ENCODE data around the gene PCNX1.
A peak's percentile ranks its signal among the peaks of the same experiment; 100 is the strongest.
"Not testable (repeated sequence)": the region's sequence is repeated elsewhere in the genome, so short reads cannot be mapped to it uniquely, and the experiment has no call there.

The PCNX1 gene

DNA sequence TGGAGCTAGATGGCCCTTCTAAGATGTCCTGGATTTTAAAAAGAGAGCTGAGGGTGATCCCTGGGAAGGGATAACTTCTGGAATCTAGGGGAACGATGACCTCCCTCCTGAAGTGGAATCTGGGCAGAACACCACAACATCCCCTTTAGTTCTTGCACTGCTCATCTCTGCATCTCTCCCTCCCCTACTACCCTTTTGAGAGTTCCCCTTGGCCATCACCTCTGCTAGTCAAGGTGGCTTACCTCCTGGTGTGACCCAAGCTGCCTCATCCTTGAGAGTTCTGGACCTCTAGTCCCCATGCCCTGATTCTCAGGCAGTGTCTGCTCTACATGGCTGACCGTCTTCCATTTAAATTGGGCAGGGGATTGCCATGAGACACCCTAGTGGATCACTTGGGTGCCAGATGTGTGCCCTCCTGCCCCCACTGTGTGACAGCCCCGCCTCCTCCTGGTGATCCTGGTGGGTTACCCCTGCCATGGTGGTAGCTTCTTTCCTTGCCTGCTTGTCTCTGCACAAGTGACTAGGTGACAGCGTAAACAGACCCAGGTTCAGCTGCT is 216.4 kb downstream of the PCNX1 start:
- DNase-seq (ENCODE audit: low spot score): no peak

DNA sequence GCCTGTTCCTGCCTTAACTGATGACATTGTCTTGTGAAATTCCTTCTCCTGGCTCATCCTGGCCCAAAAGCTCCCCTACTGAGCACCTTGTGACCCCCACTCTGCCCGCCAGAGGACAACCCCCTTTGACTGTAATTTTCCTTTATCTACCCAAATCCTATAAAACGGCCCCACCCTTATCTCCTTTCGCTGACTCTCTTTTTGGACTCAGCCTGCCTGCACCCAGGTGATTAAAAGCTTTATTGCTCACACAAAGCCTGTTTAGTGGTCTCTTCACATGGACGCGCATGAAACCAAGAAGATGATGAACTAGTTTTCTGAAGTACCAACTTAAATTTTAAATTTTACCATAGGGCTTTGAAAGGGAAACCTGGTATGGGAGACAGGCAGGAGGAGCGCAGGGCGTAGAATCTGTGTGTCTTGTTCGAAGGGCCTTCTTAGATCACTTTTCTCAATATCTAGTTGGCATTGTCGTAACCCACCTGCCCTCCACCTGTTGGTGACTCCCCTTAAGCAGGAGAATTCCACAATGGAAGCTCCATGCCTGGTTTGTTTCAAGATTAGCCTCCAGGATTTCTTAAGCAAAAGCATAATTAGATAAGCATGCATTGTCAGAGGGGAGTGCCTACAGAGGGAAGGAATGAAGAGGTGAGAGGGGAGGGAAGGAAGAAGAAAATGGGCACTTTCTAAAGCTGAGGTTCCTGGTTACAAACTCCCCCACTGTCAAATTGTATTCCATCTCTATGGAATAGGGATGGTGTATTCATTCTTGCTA is 222.6 kb downstream of the PCNX1 start:
- DNase-seq (ENCODE audit: low spot score): not testable (repeated sequence)

DNA sequence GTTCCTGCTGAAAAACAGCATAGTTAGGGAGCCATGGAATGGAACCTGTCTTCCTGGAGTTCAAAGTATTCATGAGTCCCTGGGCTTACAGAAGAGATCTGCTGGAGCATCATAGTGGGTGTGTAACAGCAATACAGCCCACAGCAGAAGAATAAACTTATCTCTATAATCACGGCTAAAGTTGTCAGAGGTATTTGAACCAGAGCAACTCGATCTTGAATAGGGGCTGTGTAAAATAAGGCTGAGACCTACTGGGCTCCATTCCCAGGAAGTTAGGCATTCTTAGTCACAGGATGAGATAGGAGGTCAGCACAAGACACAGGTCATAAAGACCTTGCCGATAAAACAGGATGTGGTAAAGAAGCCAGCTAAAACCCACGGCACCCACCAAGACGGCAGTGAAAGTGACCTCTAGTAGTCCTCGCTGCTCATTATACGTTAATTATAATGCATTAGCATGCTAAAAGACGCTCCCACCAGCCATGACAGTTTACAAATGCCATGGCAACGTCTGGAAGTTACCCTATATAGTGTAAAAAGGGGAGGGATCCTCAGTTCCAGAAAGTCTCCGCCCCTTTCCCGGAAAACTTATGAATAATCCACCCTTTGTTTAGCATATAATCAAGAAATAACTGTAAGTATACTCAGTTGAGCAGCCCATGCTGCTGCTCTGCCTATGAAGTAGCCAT is 223.4 kb downstream of the PCNX1 start:
- DNase-seq (ENCODE audit: low spot score): no peak

DNA sequence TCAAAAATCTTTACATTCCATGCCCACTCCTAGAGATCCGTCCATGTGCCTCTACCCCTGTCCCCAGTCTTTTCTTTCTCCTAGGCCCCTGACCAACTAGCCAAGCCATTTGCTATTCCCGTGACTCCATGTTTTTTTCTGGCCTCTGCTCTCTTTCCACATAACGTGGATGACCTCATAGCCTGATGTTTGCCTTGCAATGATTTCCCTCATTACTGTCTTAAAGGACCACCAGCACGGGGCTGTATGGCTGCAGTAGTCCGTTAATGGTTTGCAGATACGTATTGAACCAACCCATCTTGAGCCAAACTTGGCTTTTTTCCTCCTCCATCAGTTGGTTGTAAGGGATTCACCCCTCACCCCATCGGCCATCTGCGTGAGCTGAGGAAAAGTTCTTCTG is 226.0 kb downstream of the PCNX1 start:
- DNase-seq (ENCODE audit: low spot score): no peak

DNA sequence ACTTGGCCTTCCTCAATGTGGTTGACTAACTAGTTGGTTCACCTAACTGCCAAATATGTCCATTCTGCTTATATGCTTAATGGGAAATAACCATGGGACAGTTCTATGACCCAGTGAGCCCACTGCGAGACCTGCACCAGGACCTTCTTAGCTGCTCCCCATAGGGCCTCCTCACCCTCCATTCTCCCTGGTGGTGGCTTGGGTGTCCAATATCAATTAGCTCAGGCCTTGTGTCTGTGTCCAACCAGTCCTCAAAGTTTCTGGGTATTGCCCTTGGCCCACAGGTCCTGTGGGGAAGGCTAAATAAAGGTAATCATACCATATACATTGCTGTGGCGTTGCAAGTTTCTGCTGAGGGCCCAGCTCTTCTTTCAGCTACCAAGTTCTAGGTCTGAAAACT is 228.2 kb downstream of the PCNX1 start:
- DNase-seq (ENCODE audit: low spot score): no peak

DNA sequence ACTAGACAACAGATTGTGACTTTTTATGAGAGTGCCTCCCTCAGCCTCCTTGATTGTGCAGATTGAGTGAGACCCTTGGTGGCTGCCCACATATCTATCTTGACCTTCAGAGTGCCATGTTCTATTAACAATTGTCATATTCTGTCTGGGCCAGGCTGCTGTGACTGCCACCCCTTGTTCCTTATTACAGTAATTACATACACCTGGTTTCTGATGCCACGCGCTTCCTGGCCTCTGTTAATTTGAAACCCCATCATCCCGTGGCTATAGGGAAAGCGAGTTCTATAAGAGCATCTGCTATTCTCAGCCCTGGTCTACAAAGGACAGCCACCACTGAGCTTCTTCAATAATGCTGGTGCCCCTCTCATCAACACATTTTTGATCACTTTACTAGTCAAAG is 228.7 kb downstream of the PCNX1 start:
- no peak for DNase-seq (ENCODE audit: low spot score)

DNA sequence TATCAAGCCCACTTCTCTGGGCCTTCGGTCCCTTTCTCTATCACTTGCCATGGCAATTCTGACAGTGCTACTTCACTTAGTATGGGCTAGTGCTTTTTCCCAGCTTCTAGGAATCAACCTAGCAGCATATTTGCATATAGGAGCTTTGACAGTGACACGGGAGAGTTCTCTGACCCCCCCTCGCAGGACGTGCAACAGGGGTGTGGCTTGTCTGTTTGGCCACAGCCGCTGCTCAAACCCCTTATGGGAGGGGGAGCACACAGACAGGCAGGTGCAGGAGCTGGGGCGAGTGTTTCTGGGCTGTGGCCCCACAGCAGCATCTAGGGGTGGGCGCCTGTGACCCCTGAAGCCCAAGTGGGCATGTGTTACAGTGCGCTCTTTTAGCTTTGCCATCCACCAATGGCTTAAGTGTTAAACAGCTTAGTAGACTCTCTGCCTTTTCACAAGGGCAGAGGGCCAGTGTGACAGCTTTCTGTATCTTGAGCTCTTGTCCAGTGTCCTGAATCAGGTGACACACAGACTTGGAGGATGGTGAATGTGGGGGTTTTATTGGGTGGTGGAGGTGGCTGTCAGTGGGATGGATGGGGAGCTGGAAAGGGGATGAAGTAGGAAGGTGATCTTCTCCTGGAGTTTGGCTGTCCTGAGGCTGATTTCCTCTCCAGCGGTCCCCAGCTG is 229.3 kb downstream of the PCNX1 start:
- no peak for DNase-seq (ENCODE audit: low spot score)

DNA sequence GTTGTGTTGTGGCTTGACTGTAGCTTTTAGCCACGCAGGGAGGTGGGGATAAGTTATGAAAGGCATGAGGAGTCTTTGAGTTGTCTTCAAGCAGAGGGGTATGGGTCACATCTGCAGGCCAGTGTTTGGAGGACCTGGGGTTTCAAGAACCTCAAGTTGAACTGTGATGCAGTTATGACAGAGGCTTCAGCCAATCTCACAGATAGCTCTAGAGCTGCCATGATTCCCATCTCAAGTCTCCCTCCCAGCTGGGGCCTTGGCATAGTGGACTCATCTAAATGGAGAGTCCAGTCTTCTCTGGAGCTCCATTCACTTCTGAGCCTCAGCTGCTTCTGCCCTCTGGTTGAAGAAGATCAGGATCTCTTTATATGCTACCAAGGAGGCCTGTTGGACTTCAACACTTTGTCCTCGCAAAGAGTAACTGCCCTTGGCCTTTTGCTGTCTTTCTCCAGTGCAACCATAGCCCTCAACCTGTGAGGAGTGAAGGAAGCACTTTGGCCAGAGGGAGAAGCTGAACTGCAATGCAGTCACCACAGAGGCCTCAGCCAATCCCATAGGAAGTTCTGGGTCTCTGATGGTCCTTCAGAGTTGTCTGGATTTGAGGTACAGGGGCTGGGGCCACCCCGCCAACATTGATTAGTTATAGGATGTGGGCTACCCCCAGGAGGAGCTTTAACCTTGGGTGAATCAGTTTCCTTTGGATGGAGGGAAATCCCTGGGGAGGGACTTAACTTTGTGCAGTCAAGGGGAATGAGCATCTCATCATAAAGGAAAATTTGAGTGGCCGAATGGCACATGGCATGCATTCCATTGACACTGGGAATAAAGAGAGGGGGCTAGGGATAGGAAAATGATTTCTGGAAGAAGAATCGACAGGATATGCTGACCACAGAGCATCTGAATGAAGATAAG is 230.5 kb downstream of the PCNX1 start:
- no peak for DNase-seq (ENCODE audit: low spot score)

DNA sequence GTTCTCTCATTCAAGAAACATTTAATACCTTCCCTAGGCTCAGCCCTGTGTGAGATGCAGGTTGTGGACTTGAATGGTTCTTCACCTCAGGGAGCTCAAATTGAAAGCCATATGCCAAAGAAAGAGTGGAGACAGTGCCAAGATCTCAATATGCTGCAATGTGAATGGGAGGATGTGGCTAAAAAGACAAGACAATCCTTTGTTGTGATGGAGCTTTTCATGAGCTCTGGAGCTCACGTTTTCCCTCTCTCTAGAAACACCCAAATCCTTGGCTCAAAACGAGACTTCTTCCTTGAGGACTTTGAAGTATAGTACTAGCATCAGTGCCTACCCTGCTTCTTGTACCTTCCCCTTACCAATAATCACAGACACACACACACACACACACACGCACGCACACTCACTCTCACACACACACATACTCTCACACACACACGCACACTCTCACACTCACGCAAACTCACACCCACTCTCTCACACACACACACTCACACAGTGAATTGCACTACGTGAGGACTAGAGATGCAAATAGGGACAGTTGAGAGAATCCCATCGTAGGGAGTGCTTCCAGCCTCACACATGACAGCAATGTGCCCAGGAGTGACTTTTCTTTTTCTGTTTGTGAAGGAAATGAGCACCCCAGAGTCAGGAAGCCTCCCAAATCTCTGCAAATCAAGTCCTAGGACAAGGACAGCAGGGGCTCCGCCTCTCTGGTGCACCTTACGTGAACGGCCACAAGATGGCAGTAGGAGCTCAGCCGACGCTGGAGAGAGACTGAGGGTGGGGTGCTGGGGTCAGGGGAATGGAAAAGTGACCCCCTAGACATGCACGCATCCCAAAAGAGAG is 231.4 kb downstream of the PCNX1 start:
- DNase-seq (ENCODE audit: low spot score): peak; percentile 76

DNA sequence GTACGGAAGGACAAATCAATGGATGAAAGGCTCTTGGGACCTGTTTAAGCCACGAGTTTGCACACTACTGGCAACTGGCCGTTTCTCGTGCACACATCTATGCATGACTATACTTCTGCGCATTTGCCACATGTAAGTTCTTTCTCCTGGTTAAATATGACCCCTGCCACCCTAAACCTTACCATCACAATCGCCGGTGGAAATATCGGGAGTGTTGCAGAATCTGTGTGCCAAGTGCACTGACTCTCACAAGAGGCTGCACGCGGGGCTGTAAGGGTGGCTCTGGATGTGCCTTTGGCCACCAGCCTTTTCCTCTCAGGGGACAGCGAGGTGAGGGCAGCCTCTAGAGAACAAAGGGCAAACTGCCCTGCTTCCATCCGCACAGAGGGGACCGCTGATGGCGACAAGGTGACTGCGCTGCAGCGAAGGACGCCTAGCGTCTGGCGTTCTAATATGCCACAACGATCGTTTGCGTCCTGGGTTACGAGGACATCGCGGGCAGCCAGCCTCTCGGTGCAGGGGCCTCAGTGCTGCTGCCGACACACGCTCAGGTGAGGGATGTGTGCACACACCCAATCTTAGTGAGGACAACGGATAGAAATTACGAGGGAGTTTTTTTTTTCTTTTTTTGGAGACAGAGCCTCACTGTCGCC is 232.2 kb downstream of the PCNX1 start:
- DNase-seq (ENCODE audit: low spot score): no peak

DNA sequence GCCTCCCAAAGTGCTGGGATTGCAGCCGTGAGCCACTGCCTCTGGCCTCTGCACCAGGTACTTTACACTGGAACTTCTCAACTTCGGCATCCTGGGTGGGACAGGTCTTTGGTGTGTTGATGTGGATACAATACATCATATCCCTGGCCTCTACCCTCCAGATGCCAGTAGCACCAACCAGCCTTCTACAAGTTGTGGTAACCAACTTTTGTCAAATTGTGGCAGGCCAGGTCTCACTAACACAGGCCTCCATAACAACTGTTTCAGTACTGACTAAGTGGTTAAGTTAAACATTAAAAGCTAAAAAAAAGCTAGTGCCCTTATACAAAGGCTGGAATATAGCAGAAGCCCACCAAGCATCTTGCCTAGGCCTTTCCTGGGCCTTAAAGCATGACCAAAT is 232.9 kb downstream of the PCNX1 start:
- no peak for DNase-seq (ENCODE audit: low spot score)

DNA sequence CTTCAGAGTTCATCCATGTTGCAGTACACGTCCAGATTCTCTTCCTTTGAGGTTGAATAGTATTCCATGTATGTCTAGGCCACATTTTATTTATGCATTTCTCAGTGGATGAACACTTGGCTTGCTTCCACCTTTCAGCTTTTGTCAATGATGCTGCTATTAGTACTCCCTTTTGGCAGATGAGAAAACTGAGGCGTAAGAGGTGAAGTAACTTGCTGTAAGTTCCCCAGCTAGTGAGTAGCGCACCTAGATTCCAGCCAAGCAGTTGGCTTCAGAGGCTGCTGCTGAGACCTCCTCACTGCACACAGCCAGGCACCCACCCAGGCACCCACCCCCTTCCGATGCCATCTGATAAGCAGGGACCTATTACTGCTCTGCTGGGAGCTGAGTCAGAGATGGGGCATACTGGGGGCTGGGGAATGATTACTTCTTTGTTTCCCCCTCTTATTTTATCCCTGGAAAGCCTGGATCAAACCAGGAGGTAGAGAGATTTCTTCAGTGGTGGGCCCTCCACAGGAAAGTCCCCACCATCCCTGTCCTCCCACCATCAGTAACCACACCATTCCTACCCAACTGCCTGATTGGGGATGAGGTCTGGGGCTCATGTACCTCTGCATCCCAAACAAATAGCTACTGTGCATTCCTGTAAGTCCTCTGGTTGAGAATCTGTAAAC is 234.6 kb downstream of the PCNX1 start:
- no peak for DNase-seq (ENCODE audit: low spot score)

DNA sequence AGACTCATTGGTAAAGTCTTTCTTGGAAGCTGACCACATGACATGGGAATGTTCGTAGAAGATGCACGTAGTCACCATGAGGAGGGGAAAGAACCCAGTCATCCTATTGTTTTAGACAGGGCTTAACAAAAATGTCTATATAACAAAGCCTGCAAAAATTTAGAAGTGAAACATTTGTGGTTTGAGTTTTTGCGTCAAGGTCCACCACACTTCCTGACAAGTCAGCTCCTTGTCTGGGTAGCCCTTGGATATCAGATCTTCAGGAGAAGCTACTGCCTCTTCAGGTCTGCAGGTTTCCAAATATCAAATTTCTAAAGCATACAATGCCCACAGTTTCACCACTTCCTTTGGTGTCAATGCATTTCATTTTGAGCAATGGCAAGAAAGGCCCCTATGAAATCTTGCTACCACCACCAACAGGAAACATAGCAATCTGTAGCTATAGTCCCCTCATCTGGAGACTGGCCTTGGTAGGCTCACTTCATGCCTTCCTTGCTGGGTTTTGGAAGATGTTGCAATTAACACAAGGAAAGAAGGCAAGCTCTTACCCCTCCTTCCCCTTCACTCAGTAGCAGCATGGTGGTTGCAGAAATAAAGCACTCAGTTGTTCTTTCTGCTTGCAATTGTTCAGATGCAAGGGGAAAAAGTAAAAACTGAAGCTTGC is 235.2 kb downstream of the PCNX1 start:
- DNase-seq (ENCODE audit: low spot score): no peak

DNA sequence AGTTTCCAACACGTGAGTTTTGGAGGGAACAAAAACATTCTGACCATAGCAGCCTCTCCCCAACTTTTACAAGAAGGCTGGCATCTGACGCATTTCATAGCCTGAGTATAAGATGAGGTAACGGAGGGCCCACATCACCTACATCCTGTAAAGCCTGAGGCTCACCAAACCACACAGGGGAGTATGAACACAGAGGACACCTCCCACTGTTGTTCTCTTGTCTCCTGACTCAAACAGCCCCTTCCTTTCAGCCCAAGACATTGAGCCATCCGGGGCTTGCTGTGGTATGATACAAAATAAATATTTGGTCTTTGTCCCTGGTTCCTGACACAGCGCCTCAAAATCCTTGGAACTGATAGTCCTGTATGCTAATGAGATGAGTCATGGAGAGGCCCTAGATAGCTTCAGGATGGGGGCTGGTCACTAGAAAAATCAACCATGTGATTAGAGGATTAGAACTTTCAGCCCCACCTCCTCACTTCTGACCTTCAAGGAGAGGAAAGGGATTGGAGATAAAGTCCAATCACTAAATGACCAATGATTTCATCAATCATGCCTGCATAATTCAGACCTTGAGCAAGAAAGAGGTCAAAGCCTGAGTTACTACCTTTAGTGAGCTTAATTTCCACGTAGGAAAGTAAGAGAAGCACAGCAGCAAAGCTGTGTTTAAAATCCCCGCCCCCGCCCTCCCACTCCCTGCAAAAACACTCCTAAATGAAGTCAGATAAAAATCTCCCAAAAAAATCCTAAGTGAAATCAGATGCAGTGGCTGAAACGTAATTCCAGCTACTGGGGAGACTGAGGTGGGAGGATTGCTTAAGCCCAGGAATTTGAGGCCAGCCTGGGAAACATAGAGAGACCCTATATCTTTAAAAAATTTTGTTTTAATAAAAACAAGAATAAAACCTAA is 236.4 kb downstream of the PCNX1 start:
- DNase-seq (ENCODE audit: low spot score): no peak

DNA sequence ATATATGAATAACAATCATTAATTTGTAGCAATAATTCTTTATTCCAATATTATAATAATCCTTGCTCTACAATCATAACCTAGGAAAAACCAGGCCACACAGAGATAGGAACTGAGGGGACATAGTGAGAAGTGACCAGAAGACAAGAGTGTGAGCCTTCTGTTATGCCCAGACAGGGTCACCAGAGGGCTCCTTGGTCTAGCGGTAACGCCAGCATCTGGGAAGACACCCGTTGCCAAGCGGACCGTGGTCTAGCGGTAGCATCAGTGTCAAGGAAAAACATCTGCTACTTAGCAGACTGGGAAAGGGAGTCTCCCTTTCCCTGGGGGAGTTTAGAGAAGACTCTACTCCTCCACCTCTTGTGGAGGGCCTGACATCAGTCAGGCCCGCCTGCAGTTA is 240.1 kb downstream of the PCNX1 start:
- not testable (repeated sequence) for DNase-seq (ENCODE audit: low spot score)

DNA sequence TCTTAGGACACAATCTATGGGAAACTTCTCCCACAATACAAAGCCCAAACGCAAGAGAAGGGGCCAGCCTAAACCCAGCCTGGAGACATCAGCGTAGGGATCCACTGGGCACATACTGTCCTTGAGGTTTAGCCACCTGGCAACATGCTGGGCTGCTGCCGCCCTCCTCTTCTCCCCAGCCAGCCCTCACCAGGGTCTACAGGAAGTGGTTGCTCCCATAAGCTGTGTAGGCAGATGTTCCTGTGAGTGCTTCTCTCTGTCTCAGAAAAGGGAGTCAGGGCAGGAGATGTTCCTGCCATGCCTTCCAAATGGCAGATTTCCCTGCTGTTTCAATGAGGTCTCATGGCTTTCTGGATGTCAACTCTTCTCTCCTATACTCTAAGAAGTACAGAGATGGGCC is 241.4 kb downstream of the PCNX1 start:
- no peak for DNase-seq (ENCODE audit: low spot score)

DNA sequence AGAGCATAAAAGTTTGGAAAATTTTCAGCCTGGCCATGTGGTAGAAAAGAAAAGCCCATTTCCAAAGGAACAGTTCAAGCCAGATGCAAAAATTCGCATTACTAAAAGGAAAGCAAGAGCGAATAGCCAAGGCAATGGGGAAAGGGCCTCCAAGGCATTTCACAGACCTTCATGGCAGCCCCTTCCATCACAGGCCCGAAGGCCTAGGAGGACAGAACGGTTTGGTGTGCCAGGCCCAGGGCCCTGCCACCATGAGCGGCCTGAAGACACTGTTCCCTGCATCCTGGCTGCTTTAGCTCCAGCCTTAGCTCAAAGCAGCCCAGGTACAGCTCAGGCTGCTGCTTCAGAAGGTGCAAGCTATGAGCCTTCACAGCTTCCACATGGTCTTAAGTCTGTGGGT is 243.5 kb downstream of the PCNX1 start:
- no peak for DNase-seq (ENCODE audit: low spot score)

DNA sequence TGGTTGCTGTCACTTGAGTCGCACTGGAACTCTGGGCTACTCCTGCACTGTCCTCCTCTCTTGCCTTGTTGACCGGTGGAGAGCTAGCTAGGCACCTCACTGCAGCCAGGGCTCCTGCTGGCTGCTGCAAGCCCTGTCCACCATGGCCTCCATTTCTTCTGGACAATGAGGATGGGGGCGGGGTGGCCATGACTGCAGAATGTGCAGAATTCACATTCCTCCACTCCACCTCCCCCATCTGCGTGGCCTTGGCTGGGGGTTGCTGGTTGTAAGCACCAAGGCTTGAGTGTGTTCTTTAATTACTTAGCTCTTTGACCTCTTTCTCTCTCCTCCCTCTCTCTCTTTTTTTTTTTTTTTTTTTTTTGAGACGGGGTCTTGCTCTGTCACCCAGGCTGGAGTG is 248.5 kb downstream of the PCNX1 start:
- no peak for DNase-seq (ENCODE audit: low spot score)
